Stimulated activated CD8-positive, alpha-beta memory T cell treated with anti-CD3 and anti-CD28 coated beads, Interleukin-4, amount 100 ng/mL, for 48 hours (primary cell): ENCODE results near the gene AGPAT1.

Experiments
- DNase-seq: peaks from one replicate; pipeline ENCODE4 v3.0.0-alpha.2; 2020

Gene AGPAT1

GRCh38 chr6:32185681-32186131 lies 9.8 kb upstream of the AGPAT1 start:
- DNase-seq: peak; percentile 76

GRCh38 chr6:32184084-32184640 lies 8.3 kb upstream of the AGPAT1 start, which contains the start of gene AGER:
AGER (minus strand) TSS chr6:32184253; CDS start chr6:32184222, 31 bp downstream.
- DNase-seq: no peak

- no peak for DNase-seq
Observed at GRCh38 chr6:32183483-32184083, 7.7 kb upstream of the AGPAT1 start.

- no peak for DNase-seq
Observed at GRCh38 chr6:32183030-32183429, 7.1 kb upstream of the AGPAT1 start.

GRCh38 chr6:32182555-32182981 lies 6.7 kb upstream of the AGPAT1 start:
- no peak for DNase-seq

GRCh38 chr6:32181915-32182529 lies 6.1 kb upstream of the AGPAT1 start:
- DNase-seq: no peak

- no peak for DNase-seq
Observed at GRCh38 chr6:32181148-32181702, 5.3 kb upstream of the AGPAT1 start.

GRCh38 chr6:32179766-32180405 lies 4.0 kb upstream of the AGPAT1 start:
- DNase-seq: no peak

GRCh38 chr6:32178547-32179440 lies 2.9 kb upstream of the AGPAT1 start:
- DNase-seq: no peak

- DNase-seq: peak; percentile 91
Observed at GRCh38 chr6:32177788-32178546, 2.1 kb upstream of the AGPAT1 start, which contains the start of gene RNF5. RNF5 (plus strand) TSS chr6:32178405; CDS start chr6:32178512, 107 bp downstream.

- peak; percentile 61 for DNase-seq
Observed at GRCh38 chr6:32177183-32177787, 1.4 kb upstream of the AGPAT1 start.

GRCh38 chr6:32176476-32177182 lies 745 bp upstream of the AGPAT1 start:
- DNase-seq: no peak

- no peak for DNase-seq
Observed at GRCh38 chr6:32175322-32175710, 568 bp downstream of the AGPAT1 start.

GRCh38 chr6:32174416-32174815 lies 1.5 kb downstream of the AGPAT1 start:
- no peak for DNase-seq

GRCh38 chr6:32173051-32173727 lies 2.7 kb downstream of the AGPAT1 start:
- no peak for DNase-seq

- DNase-seq: no peak
Observed at GRCh38 chr6:32171234-32171633, 4.7 kb downstream of the AGPAT1 start.

GRCh38 chr6:32170294-32170693 lies 5.6 kb downstream of the AGPAT1 start:
- no peak for DNase-seq

- no peak for DNase-seq
Observed at GRCh38 chr6:32168807-32169591, 6.9 kb downstream of the AGPAT1 start.

- no peak for DNase-seq
Observed at GRCh38 chr6:32168350-32168749, 7.5 kb downstream of the AGPAT1 start.
